H1 (cell line): ENCODE results near the gene MIS18BP1. TPM values are rescaled to one million over a fixed set of nuclear protein-coding genes. Genes with fewer than 3 reads are reported as not detected.

Experiments used
- BACH1 ChIP-seq: IDR thresholded peaks from 2 replicates; pipeline ENCODE4 v1.6.1; 2012; ENCODE audit warnings: low read length, improper control_type of control experiment
- BCL11A ChIP-seq, 2 experiments: IDR thresholded peaks; one replicate each; pipeline ENCODE4 v1.6.1; 2011; ENCODE audit warnings: low read depth in 2 of 2, low read length in 2 of 2, mild to moderate bottlenecking in 2 of 2
- BRCA1 ChIP-seq: IDR thresholded peaks from 2 replicates; pipeline ENCODE4 v1.6.1; 2012; ENCODE audit warnings: low read depth, low read length, improper control_type of control experiment
- CHD7 ChIP-seq: fragments of 300-600 bp; sonication (generic); IDR thresholded peaks from 2 replicates; pipeline ENCODE4 v1.7.1; 2012; ENCODE audit warnings: low read length, moderate library complexity, mild to moderate bottlenecking, inconsistent platforms; ENCODE audit not compliant: insufficient replicate concordance
- JUN ChIP-seq: IDR thresholded peaks from 2 replicates; pipeline ENCODE4 v1.6.1; 2011; ENCODE audit warnings: low read depth, mild to moderate bottlenecking, improper control_type of control experiment, low read length
- NANOG ChIP-seq: IDR thresholded peaks from 2 replicates; pipeline ENCODE4 v1.6.1; 2011; ENCODE audit warnings: low read length, low read depth, mild to moderate bottlenecking, inconsistent platforms; ENCODE audit not compliant: insufficient read depth, poor library complexity, severe bottlenecking
- RAD21 ChIP-seq, 2 experiments: IDR thresholded peaks in 1 of 2; conservative IDR thresholded peaks in 1 of 2; 2 replicates each; pipeline ENCODE4 v1.6.1; 2011; ENCODE audit warnings: low read depth in 2 of 2, low read length in 2 of 2, improper control_type of control experiment in 1 of 2, inconsistent platforms in 1 of 2, mild to moderate bottlenecking in 1 of 2, moderate library complexity in 1 of 2
- SIX5 ChIP-seq: IDR thresholded peaks from 2 replicates; pipeline ENCODE4 v1.6.1; 2011; ENCODE audit warnings: mild to moderate bottlenecking, low read depth, low read length
- SRF ChIP-seq: IDR thresholded peaks from 2 replicates; pipeline ENCODE4 v1.6.1; 2011; ENCODE audit warnings: mild to moderate bottlenecking, low read depth, low read length, moderate library complexity
- TAF7 ChIP-seq: optimal IDR thresholded peaks from 2 replicates; pipeline ENCODE3; 2011; ENCODE audit warnings: low read depth, mild to moderate bottlenecking, inconsistent platforms, low read length, moderate library complexity, borderline replicate concordance
- TCF12 ChIP-seq: IDR thresholded peaks from 2 replicates; pipeline ENCODE4 v1.6.1; 2011; ENCODE audit warnings: low read depth, mild to moderate bottlenecking, low read length
- polyA plus RNA-seq, 7 experiments: library from polyadenylated mRNA; depleted of rRNA in 3 of 7; stranded (reverse) in 5 of 7; unstranded in 2 of 7; fragments of >200 nt in 5 of 7; fragments of 200-250 nt in 2 of 7; gene quantifications; 1 replicate in 5 of 7; 2 replicates in 1 of 7; 4 replicates in 1 of 7; pipeline versions ENCODE4 v1.2.1 to v1.2.3, GENCODE V29; 2011 to 2013; ENCODE audit warnings: missing spikeins in 2 of 7, mixed read lengths in 2 of 7
- total RNA-seq: library from RNA; stranded (reverse); fragmentation: NEBNext Ultra II Directional; extraction: Animal tissue kit (Norgen Biotek cat#: 25700); gene quantifications from 2 replicates; pipeline ENCODE4 v1.2.1, GENCODE V29; 2021

Gene MIS18BP1
- total and polyA plus RNA-seq, 2 of the 8 experiments (the other 6 are each of a cell fraction or from before 2014, with no cell fraction given): 12.8 to 80.5 TPM

- TF ChIP-seq CHD7 (no peak), TAF7 (no peak), BRCA1 (no peak), SIX5 (no peak), JUN (no peak), TCF12 (no peak), NANOG (no peak), SRF (no peak), RAD21 (IDR thresholded peaks at IDR 0.05 in 1 of 2, conservative IDR thresholded peaks at IDR 0.05 in 1 of 2; ENCODE audit: low read depth in 2 of 2, low read length in 2 of 2) (peak; percentile 35 to 51), BACH1 (peak; percentile 89), BCL11A (IDR thresholded peaks at IDR 0.05; ENCODE audit: low read depth in 2 of 2, low read length in 2 of 2) (no peak)
These were observed at the start of gene MIS18BP1 (continued) for GRCh38 chr14:45253070-45253753.
